HG03066 (cell line): ENCODE measurements around the gene EEF1A2.

Experiments used
- ATAC-seq: cut with Tn5 transposase; IDR thresholded peaks from one replicate; pipeline ENCODE4 v1.9.1; 2021; ENCODE audit warnings: low read depth; ENCODE audit not compliant: unreplicated experiment

Gene EEF1A2

DNA sequence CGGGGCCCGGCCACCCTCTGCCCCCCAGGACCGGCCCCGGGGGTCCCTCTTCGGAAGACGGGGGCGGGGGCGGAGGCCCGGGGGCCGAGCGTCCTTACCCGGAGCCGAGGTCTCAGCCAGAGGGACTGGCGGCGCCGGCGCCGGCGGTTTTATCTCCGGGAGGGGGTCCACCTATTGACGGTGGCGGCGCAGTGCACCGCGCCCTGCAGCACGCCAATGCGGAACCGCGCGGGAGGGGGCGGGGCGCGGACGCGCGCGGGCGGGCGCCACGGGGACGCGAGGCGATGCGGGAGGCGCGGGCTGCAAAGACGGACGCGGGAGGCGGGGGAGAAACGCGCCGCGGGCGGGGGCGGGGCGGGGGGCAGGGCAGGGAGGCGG, at the start of gene EEF1A2:
Gene EEF1A2, minus strand, starts transcription at position 124 of the 378 bp plus-strand sequence. CDS start 1,320 bp downstream, outside the sequence.
- no peak for ATAC-seq

DNA sequence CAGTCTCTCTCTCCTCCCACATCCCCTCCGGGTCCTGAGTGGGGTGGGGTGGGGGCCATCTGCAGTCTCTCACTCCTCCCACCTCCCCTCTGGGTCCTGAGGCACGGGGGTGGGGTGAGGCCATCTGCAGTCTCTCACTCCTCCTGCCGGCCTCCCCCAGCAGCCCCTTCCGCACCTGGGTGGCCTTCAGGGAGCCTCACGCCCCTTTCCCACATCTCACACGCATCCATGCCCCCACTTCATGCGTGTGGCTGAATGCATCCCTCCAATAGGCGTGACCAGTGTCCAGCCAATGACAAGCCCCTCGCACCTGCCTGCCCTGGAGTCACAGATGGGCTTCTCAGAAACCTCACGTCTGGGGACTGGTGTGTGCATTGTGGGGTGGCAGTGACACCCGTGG, 49.7 kb upstream of the EEF1A2 start:
- ATAC-seq = no peak

DNA sequence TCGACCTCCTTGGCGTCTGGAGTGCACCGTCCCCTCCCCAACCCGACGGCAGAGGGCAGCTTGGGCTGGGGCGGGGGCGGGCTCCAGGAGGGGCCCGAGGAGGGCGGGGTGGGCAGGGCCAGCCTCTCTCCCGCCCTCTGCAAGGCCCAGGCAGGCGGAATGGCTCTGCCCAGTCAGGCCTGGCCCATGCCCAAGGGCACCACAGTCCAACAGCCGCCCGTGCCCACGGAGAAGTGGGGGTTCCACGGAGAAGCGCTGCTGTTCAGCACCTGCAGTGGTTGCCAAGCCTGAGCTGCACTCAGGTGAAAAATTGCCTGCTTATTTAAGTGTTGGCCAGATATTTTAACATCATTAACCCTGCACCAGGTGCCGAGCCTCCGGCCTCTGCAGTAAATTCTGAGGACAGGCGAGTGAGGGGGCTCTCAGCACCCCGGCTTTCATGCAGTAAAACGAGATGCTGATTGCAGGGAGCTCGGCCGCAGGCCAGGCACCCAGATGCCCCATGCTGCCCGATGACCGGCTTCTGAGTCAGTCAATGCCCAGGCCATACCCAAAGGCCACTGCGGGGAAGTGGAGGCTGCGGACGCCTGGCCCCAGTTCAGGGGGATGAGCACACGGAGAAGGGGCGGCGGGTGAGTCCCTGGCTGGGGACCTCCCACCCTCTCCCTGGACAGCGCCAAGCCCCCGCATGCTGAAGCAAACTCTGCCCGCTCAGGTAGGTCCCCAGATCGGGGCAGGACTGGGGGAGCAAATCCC, 49.0 kb upstream of the EEF1A2 start, which contains the start of gene SRMS:
Gene SRMS, minus strand, starts transcription at position 25 of the 756 bp plus-strand sequence. CDS start 286 bp downstream, outside the sequence.
- no peak for ATAC-seq

DNA sequence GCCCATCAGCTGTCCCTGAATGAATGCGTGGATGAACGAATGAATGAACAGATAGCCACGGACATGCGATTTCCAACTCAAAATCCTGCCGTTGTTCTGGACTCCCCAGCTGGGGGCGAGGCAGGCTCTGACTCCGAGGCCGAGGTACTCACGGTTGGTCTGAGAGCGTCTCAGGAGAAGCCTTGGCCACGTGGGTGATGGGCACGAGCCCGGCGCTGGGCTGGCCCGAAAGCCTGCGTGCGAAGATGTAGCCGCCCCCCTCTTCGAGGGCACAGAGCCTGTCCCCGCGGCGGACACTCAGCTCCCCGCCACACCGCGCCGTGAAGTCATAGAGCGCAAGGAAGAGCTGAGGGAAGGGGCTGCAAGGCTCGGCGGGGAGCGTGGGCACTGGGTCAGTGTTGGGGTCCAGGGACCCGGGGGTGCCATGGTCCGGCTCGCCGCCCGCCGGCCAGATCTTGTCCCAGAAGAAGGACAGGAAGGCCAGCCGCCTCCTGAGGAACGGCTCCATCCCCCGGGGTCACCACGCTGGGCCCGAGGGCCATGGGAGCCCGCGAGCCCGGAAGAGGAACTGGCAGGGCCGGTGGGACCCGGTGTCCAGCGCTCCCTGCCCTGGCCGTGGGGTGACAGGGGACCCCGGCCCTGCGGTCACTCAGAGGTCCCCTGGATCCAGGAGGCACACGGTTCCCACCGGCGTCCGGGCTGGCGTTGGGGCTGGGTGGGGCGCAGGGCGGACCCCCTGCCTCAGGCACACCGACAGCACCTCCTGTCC, 48.3 kb upstream of the EEF1A2 start:
- ATAC-seq = no peak

DNA sequence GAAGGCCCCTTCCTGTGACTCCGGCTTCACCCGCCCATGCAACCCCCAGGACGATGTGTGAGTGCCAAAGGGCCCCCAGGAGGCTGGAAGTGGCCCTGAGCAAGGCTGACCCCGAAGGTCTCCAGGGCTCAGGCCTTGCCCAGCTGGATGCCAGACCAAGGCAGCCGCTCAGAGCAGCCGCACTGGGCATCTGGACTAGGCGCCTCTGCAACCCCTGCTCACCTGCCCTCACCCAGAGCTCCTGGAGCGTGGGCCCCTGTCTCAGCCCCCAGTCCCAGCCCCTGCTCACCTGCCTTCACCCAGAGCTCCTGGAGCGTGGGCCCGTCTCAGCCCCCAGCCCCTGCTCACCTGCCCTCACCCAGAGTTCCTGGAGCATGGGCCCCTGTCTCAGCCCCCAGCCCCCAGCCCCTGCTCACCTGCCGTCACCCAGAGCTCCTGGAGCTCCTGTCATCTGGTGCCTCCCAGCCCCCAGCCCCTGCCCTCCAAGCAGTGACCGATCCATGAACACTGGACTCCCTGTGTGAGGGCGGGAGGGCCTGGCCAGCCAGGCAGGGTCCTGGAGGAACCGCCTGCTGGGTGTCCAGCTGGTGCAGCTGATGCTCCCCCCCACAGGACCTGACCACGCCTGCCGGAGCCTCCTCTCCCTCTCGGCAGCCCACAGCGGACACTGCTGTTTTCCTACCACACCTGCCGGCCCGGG, 47.5 kb upstream of the EEF1A2 start:
- ATAC-seq = no peak

DNA sequence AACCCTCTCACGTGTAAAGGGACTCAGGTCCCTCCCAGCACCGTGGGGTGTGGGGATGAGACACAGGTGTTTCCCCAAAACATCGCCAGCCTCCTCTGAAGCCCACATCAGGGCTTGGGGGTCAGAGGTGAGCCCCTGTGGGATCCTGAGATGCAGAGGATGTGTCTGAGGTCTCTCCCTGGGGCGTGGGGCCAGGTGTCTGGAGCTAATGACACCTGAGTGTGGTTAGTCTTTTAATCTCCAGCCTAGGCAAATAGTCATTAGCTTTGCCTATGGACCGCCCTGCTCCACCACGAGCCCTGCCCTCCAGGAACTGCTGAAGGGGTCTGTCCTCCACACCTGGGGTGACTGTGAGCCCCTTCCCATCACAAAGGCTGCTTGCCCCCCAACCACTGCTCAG, 46.9 kb upstream of the EEF1A2 start:
- ATAC-seq = no peak

DNA sequence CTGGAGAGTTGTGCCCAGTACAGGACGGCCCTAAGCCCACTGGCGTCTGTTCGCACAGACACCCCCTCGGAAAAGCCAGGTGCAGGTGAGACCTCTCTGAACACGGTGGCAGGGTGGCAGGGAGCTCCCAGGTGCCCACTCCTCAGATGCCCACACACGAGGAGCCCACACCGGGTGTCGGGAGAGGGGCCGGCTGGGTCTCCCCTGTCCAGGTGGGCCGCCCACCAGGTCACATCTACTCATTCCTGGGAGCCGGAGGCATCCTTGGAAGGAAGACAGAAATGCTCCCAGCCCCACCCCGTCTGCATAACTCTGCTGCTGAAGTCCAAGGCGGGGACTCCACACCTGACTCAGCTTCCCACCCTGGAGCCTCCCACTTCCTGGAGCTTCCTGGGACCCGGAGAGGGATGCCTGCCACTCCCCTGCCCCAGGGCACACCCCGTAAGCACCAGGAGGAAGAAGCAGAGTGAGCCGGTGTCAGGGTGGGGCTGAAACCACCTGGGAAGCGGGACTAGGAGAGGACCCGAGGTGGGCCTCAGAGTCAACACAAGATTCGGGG, 46.2 kb upstream of the EEF1A2 start:
- no peak for ATAC-seq

DNA sequence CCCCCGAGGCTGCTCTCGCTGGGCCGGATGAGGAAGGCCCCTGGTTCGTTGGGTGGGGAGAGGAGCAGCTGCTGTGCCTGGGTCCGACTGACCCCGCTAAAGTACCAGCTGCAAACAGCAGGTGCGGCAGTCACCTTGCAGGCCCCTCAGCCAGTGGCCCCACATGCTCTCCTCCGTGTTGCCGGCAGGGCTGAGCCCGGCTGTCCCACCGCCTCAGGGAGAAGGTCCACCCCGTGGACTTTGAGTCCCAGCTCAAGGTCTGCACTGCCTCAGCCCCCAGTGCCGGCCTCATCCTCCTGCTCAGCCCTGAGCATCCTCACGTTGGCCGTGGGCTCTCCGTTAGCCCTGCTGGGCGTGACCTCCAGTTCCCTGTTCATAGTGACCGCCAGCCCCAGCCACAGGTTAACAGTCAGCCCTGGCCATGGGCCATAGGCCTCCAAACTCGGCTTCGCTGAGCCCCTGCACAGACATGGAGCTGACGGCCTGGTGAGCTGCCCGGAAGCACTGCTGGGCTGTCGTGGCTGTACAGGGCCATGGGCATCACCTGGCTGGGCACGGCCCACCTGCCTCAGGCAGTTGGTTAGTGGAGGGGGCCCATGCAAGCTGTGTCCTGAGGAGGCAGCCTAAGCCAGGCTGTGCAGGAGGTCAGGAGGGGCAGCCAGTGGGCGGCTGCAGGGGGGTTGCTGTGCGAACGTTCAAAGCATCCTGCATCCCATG, 45.5 kb upstream of the EEF1A2 start:
- no peak for ATAC-seq

DNA sequence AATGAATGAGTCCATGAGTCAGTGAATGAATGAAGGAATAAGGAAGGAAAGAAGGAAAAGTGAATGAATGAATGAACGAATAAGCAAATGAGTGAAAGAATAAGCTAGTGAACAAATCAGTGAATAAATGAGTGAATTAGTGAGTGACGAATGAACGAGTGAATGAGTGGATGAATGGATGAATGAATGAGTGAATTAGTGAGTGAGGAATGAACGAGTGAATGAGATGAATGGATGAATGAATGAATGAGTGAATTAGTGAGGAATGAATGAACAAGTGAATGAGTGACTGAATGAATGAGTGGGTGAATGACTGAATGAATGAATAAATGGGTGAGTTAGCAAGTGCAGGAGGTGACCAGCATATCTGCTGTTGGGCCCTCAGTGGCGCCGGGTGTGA, 44.9 kb upstream of the EEF1A2 start:
- no peak for ATAC-seq

DNA sequence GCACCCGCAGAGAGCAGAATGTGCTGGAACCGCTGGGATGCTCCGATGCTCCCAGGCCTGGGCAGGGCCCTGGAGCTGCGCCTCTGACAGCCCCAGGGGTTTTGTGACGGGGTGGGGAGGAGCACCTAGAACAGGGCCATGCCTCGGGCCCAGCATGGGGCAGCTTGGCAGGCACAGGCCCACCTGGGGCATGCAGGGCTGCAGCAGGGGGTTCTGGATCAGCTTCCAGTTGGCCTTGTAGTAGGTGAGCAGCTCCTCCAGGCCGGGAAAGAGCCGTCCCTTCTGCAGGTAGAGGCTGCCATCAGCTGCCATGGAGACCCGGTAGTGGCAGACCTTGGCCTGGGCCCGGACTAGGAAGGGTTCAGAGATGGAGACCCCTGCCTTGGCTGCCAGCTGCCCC, 44.2 kb upstream of the EEF1A2 start:
- no peak for ATAC-seq

DNA sequence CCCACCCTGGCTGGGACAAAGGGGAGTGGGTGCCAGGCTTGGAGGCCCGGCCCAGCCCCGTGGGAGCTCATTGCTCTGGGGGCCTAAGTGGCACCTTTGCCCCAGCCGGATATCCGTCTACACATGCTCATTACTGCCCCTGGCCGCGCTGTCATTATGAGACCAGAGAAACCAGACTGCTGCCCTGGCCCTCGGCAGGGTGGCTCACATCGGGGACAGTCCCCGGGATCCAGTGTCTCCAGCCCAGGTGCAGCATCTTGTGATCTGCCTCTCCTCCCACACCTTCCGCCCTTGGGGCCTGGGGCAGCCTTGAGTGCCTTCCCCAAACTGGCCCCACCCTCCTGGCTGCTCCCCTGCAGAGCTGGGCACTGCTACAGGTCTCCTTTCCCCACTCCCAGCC, 43.8 kb upstream of the EEF1A2 start:
- no peak for ATAC-seq

DNA sequence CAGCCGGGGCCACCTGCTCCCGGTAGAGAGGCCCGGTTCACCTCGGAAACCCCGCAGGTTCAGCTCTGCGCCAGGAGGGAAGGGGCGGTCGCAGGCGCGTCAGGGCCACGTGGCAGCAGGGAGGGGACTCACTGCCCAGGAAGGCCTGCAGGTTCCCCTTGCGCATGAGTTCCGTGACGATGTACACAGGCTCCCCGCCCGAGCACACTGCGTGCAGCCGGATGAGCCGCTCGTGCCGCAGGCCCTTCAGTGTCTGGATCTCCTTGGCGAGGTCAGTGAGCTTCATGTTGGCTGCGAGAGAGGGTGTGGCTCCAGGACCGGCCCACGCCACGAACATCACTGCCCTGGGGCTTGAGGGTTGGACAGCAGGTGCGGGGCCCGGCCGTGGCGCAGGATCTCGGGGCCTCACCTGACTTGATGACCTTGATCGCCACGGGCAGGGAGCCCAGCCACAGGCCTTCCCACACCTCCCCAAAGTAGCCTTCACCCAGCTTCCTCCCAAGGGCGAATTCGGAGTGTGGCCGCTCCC, 43.2 kb upstream of the EEF1A2 start:
- ATAC-seq = no peak

DNA sequence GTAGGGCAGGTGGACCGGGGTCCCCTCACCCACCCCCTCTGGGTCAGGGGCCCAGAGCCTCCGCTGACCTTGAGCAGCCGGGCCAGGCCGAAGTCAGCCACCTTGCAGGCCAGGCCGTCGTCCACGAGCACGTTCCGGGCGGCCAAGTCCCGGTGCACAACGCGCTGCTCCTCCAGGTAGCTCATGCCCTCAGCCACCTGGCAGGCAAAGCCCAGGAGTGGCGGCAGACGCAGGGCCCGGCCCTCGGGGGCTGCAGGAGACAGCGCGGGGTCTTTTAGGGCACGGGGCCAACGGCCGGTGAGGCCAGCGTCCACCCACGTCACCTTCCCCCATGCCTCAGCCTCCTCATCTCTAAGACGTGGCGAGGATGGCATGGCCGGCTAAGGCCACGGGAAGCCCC, 42.5 kb upstream of the EEF1A2 start:
- ATAC-seq = no peak

DNA sequence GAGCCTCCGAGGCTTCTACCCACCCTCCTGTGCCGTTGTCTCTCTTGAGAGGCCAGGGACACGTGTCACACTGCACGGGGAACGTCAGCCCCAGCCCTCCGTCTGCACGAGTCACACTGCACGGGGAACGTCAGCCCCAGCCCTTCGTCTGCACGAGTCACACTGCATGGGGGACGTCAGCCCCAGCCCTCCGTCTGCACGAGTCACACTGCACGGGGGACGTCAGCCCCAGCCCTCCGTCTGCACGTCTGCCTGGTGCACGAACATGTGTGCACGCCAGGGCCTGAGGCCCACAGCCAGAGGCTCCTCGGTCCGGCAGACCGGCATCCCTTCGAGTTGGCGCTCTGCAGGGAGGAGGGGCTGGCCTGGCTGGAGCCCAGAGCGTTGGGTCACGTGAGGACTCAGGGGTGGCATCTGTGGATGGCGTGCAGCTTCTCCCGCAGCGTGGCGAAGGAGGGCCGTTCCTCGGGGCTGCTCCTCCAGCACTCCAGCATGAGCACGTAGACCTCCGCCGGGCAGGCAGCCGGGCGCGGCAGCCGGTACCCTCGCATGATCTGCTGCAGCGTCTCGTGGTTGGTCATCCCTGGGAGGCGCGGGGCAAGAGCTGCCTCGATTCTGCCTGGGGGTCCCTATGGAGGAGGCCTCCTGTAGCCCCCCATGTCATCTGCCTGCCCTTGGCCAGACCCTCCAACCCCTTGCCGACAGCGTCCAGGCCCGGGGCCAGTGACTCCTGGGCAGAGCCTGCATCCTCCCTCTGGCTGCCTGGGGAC, 41.7 kb upstream of the EEF1A2 start:
- ATAC-seq = no peak

DNA sequence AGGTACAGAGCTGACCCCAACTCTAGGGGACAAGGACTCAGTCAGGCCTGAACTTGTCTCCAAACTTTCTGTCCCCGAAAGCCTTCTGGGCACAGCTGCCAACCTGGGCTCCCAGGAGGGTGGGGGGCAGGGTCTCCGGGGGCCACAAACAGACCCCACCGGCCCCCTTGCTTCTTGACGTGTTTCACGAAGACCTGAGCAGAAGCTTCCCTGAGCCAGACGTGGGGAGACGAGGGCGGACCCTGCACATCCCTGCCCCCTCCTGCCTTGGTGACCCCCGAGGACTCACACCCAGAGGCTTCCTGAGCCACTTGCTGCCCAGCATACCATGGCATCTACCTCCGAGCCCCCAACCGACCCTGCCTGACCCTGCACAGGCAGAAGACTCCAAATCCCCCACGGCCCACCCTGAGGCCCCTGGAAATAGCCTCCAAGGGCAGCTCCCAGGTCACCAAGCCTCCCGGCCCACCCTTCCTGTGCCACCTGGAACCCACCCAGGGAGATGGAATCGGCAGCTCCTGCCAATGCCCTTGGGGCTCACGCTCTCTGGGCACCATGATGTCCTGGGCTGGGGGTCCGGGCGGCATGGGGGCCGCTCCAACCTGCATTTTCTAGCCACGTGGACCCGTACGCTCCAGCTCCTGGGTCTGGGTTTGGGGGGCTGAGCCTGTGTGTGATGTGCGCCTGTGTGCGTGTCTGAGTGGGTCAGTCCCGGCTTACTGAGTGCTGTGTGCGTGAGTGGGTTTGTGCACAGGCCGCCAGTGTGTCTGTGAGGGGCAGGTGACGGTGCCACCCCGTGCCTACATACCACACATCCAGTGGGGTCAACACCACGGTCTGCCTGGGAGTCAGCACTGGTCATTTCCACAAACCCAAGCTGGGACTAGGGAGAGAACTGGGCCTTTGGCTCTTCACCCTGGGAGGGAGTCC, 40.8 kb upstream of the EEF1A2 start:
- ATAC-seq = no peak

DNA sequence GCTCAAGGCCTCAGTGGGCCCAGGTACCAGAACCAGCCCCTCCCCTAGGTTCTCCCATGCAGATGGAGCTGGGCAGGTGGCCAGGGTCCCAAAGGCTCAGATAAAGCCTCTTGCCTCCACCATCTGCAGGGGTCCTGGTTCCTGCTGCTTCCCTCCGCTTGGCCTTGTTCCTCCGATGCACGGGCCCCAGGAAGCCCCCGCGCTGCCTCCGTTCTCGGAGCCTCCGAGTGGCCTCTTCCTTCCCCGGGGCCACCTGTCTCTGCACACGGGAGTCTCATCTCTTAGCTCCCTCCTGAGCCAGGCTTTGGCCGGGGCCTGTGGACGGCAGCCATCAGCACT, 40.2 kb upstream of the EEF1A2 start:
- no peak for ATAC-seq

DNA sequence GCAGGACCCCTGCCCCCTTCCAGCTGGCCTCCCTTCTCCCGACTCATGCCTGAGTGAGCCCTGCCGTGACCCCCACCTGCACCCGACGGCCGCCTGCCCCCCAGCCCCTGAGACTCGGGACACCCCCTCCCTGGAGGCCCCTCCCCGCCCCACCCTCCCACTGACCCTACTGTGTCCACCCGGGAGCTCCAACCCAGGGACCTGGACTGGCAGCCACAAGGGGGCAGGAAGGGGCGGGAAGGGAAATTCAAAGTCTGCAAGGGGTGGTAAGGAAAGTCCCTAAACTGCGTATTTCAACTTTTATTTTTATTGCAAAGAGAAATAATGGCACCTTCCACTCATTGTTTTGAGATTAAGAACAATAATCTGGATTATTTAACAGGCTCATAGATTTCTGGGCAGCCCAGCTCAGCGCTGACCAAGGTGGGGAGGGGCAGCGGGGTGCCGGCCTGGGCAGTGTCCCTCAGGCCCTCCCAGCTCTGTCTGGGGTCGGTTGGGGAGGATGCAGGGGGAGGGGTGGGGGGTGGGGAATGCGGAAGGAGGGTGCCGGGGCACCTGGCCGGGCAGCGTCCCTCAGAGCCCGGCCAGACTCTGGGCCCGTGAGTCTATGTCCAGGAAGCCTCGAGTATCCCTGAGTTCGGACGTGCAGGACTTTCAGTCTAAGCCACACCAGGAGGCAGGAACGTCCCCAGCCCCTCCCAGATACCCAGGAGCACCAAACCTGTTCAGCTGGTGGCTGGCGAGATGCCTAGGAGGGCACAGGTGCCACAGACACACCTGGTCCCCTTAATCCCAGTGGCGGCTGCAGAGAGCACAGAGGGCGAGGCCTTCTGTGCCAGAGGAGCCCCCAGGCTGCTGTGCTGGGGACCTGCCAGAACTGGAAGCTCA, 39.6 kb upstream of the EEF1A2 start:
- ATAC-seq = no peak
